HCT116 (cell line): Measurements from ENCODE around the gene GPR62. TPM values are rescaled to one million over a fixed set of nuclear protein-coding genes. Genes with fewer than 3 reads are reported as not detected.

Experiments
- ATAC-seq: fragments of 200-7000 bp; cut with Tn5 transposase; 2 replicates; pipeline ENCODE4 v1.9.1; 2020; ENCODE audit warnings: mild to moderate bottlenecking, moderate library complexity
- BruUV-seq: library from RNA; stranded (reverse); fragments of 400-500 nt; replicated peaks from 2 replicates; lab custom pipeline; 2021; lab: Mats Ljungman, UMichigan
- CTCF ChIA-PET: fragments of 300-600 bp; sonication (Branson Sonifier 250); formaldehyde crosslinking; loops from one replicate; lab custom pipeline; 2021; ENCODE audit warnings: antibody characterized with exemption; lab: Charles Lee
- POLR2A ChIA-PET: fragments of 300-600, 350-600 bp; sonication (Branson Sonifier 250); formaldehyde crosslinking; loops from one replicate; lab custom pipeline; 2021; ENCODE audit warnings: antibody characterized with exemption; lab: Charles Lee
- RAD21 ChIA-PET, 2 experiments: fragments of 300-600 bp; sonication (Branson Sonifier 250); formaldehyde crosslinking; loops; one replicate each; lab custom pipeline; 2023; ENCODE audit warnings: low total read pairs in 2 of 2; ENCODE audit not compliant: uncharacterized antibody in 2 of 2, unreplicated experiment in 2 of 2, low non-redundant PET in 1 of 2; lab: Charles Lee
- DNase-seq: peaks from one replicate; pipeline ENCODE4 v3.0.0-alpha.2; 2010; ENCODE audit warnings: low read depth, low spot score
- H2AFZ ChIP-seq: fragments of 200-600 bp; shearing (Covaris generic), sonication (generic); 2 replicates; pipeline ENCODE4 v1.6.1; 2017; ENCODE audit warnings: low read depth, mixed run types, mixed read lengths, antibody characterized with exemption, low read length; ENCODE audit not compliant: poor library complexity, severe bottlenecking
- H3K27ac ChIP-seq: 2 replicates; pipeline ENCODE4 v1.5.1; 2012; ENCODE audit warnings: low read depth, low read length
- H3K27me3 ChIP-seq: fragments of 200-600 bp; sonication (generic); 2 replicates; pipeline ENCODE4 v1.6.1; 2016; ENCODE audit warnings: mixed run types, low read length, mixed read lengths; ENCODE audit not compliant: insufficient read depth
- H3K36me3 ChIP-seq, 2 experiments: fragments of 200-500 bp in 1 of 2; fragments of 200-600 bp in 1 of 2; sonication (Bioruptor generic) in 1 of 2; sonication (generic) in 1 of 2; 2 replicates each; pipeline versions ENCODE4 v1.5.1 to v1.6.1; 2014 to 2016; ENCODE audit warnings: low read length in 2 of 2, inconsistent platforms in 1 of 2, mixed read lengths in 1 of 2, mixed run types in 1 of 2; ENCODE audit not compliant: insufficient read depth in 2 of 2, control insufficient read depth in 1 of 2
- H3K4me1 ChIP-seq, 2 experiments: fragments of 200-600 bp in 1 of 2; sonication (generic) in 1 of 2; 2 replicates each; pipeline versions ENCODE4 v1.5.1 to v1.6.1; 2012 to 2017; ENCODE audit warnings: low read length in 2 of 2, inconsistent platforms in 1 of 2, mild to moderate bottlenecking in 1 of 2, mixed read lengths in 1 of 2, mixed run types in 1 of 2, moderate library complexity in 1 of 2; ENCODE audit not compliant: insufficient read depth in 2 of 2, control insufficient read depth in 1 of 2
- H3K4me2 ChIP-seq: fragments of 200-600 bp; sonication (generic); 2 replicates; pipeline ENCODE4 v1.6.1; 2017; ENCODE audit warnings: mixed run types, low read length, mixed read lengths
- H3K4me3 ChIP-seq, 2 experiments: fragments of 200-600 bp in 1 of 2; sonication (generic) in 1 of 2; replicated peaks in 1 of 2; 2 replicates each; pipeline ENCODE4 v1.5.1; 2011 to 2016; ENCODE audit warnings: low read length in 2 of 2, control low read depth in 1 of 2, low read depth in 1 of 2, mild to moderate bottlenecking in 1 of 2, mixed read lengths in 1 of 2, mixed run types in 1 of 2
- H3K79me2 ChIP-seq: fragments of 200-600 bp; sonication (generic); 2 replicates; pipeline ENCODE4 v1.6.1; 2017; ENCODE audit warnings: mild to moderate bottlenecking, mixed run types, low read length, moderate library complexity, mixed read lengths; ENCODE audit not compliant: insufficient read depth
- H3K9ac ChIP-seq: fragments of 200-600 bp; sonication (generic); 2 replicates; pipeline ENCODE4 v1.6.1; 2016; ENCODE audit warnings: low read length, mixed read lengths
- H3K9me2 ChIP-seq: fragments of 200-600 bp; sonication (generic), shearing (Covaris generic); 2 replicates; pipeline ENCODE4 v1.6.1; 2017; ENCODE audit warnings: mixed run types, mild to moderate bottlenecking, moderate library complexity; ENCODE audit not compliant: insufficient read depth
- H3K9me3 ChIP-seq, 2 experiments: fragments of 200-500 bp in 1 of 2; fragments of 200-600 bp in 1 of 2; sonication (Bioruptor generic) in 1 of 2; sonication (generic) in 1 of 2; 2 replicates each; pipeline ENCODE4 v1.6.1; 2014 to 2017; ENCODE audit warnings: low read length in 2 of 2, mixed read lengths in 2 of 2, inconsistent platforms in 1 of 2, low read depth in 1 of 2, mild to moderate bottlenecking in 1 of 2, mixed run types in 1 of 2, moderate library complexity in 1 of 2; ENCODE audit not compliant: control insufficient read depth in 1 of 2, insufficient read depth in 1 of 2
- H4K20me1 ChIP-seq: fragments of 200-600 bp; sonication (generic), shearing (Covaris generic); 2 replicates; pipeline ENCODE4 v1.6.1; 2017; ENCODE audit warnings: mixed run types, mild to moderate bottlenecking, moderate library complexity; ENCODE audit not compliant: insufficient read depth
- FOSL1 ChIP-seq: IDR thresholded peaks from 2 replicates; pipeline ENCODE4 v1.6.1; 2012; ENCODE audit warnings: low read depth
- intact Hi-C: fragments of 100-400 bp; cut with micrococcal nuclease; formaldehyde crosslinking; loops from 2 replicates; pipeline ENCODE4 v1.10.0; 2022
- total RNA-seq: library from RNA; stranded (reverse); gene quantifications from one replicate; pipeline ENCODE4 v1.2.1, GENCODE V29; 2021; ENCODE audit not compliant: unreplicated experiment
- TF ChIP-seq, protein P1 (sequence below), 3 experiments: fragments of 200-600 bp in 1 of 3; sonication (generic) in 1 of 3; IDR thresholded peaks in 2 of 3; conservative IDR thresholded peaks in 1 of 3; 2 replicates each; pipeline ENCODE4 v1.5.1; 2012 to 2017; ENCODE audit warnings: low read depth in 2 of 3, low read length in 2 of 3, antibody characterized with exemption in 1 of 3, borderline replicate concordance in 1 of 3, control low read depth in 1 of 3, mild to moderate bottlenecking in 1 of 3, mixed read lengths in 1 of 3, mixed run types in 1 of 3, moderate library complexity in 1 of 3; ENCODE audit not compliant: insufficient read depth in 1 of 3

Gene GPR62
- total RNA-seq, 1 experiment from 2014 or later = not detected

DNA sequence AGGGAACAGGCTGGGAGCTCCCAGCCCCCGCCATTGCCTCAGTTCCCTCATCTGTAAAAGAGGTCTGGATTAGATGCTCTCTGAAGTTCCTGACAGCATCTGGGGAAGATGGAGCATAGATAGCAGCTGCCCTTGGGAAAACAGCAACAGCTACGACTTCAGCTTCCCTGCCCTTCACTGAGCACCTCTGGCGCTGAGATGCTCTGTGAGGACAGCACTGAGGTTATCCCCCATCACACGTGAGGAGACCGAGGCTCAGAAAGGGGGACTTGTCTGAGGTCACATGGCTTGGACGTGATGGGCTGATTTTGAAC is 51.6 kb downstream of the GPR62 start:
- Histone ChIP-seq H2AFZ (no peak overlapping the region), H4K20me1 (no peaks in the 10 kb centered on the region), H3K27ac (no peak overlapping the region), H3K4me1 (peaks cover 4 to 15% of the 10 kb centered on the region in 2 experiments; a peak in 3 of 4 replicates), H3K27me3 (no peaks in the 10 kb centered on the region), H3K36me3 (no peaks in the 10 kb centered on the region), H3K4me3 (no peak overlapping the region), H3K79me2 (no peaks in the 10 kb centered on the region), H3K9me2 (no peaks in the 10 kb centered on the region), H3K9ac (no peak overlapping the region), H3K4me2 (no peak overlapping the region), H3K9me3 (no peaks in the 10 kb centered on the region)
- DNase-seq = no peak
- POLR2A ChIA-PET = no interaction called here
- no peak for ATAC-seq
- RAD21 ChIA-PET = no interaction called here
- no TSS peak for BruUV-seq
- CTCF ChIA-PET = no interaction called here
- TF ChIP-seq, protein P1, sequence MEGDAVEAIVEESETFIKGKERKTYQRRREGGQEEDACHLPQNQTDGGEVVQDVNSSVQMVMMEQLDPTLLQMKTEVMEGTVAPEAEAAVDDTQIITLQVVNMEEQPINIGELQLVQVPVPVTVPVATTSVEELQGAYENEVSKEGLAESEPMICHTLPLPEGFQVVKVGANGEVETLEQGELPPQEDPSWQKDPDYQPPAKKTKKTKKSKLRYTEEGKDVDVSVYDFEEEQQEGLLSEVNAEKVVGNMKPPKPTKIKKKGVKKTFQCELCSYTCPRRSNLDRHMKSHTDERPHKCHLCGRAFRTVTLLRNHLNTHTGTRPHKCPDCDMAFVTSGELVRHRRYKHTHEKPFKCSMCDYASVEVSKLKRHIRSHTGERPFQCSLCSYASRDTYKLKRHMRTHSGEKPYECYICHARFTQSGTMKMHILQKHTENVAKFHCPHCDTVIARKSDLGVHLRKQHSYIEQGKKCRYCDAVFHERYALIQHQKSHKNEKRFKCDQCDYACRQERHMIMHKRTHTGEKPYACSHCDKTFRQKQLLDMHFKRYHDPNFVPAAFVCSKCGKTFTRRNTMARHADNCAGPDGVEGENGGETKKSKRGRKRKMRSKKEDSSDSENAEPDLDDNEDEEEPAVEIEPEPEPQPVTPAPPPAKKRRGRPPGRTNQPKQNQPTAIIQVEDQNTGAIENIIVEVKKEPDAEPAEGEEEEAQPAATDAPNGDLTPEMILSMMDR (IDR thresholded peaks at IDR 0.05 in 2 of 3, conservative IDR thresholded peaks at IDR 0.05 in 1 of 3; ENCODE audit: borderline replicate concordance in 1 of 3, insufficient read depth in 1 of 3, low read depth in 2 of 3, low read length in 2 of 3) = no peak
- TF ChIP-seq FOSL1 = no peak
- intact Hi-C loops = no loop called here

Other genes starting within 250 kb of the GPR62 start
- 0.32 TPM for gene GRM2, start 248.3 kb upstream of the GPR62 start, total RNA-seq
- gene IQCF6, start 176.1 kb upstream of the GPR62 start, total RNA-seq = not detected
- gene IQCF2, start 93.8 kb upstream of the GPR62 start, total RNA-seq = not detected
- gene IQCF5, start 79.8 kb upstream of the GPR62 start, total RNA-seq = not detected
- gene IQCF1, start 52.0 kb upstream of the GPR62 start, total RNA-seq = 0.66 TPM
- gene RRP9, start 13.5 kb upstream of the GPR62 start, total RNA-seq = 71.3 TPM
- gene PARP3, start 13.0 kb upstream of the GPR62 start, total RNA-seq = 17.5 TPM
- 48.8 TPM for gene PCBP4, start 12.1 kb downstream of the GPR62 start, total RNA-seq
- 80.9 TPM for gene ABHD14B, start 18.7 kb downstream of the GPR62 start, total RNA-seq
- gene ABHD14A, start 19.7 kb downstream of the GPR62 start, total RNA-seq = 11.6 TPM
- 73.2 TPM for gene ACY1, start 28.2 kb downstream of the GPR62 start, total RNA-seq
- 1,880 TPM for gene RPL29, start 40.5 kb downstream of the GPR62 start, total RNA-seq
- 16.6 TPM for gene DUSP7, start 101.2 kb downstream of the GPR62 start, total RNA-seq
- 34.0 TPM for gene POC1A, start 199.0 kb downstream of the GPR62 start, total RNA-seq
- 74.0 TPM for gene ALAS1, start 242.8 kb downstream of the GPR62 start, total RNA-seq